GM18909 (cell line): ENCODE results near the gene PHGDH.

Source experiments
- ATAC-seq: cut with Tn5 transposase; IDR thresholded peaks from one replicate; pipeline ENCODE4 v1.9.1; 2021; ENCODE audit warnings: mild to moderate bottlenecking; ENCODE audit not compliant: unreplicated experiment, poor library complexity

The PHGDH gene

DNA sequence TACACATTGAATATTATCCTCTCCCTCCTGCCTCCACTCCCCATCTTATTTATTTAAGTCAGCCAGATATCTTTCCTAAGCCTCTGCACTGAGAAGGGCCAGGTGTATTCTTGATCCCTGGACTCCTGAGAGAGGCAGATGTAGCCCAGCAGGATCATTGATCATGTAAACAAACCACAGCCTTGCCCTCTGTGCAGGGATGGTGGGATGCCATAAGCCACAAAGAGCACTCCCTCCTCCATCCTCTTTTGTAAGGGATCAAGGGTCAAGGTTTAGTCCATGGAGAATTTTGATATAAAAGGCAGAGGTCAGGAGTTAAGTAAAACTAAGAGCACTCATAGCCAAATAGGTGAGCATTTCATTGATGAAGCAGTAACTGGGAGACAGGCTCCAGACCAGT is 17.3 kb downstream of the PHGDH start:
- ATAC-seq = no peak

DNA sequence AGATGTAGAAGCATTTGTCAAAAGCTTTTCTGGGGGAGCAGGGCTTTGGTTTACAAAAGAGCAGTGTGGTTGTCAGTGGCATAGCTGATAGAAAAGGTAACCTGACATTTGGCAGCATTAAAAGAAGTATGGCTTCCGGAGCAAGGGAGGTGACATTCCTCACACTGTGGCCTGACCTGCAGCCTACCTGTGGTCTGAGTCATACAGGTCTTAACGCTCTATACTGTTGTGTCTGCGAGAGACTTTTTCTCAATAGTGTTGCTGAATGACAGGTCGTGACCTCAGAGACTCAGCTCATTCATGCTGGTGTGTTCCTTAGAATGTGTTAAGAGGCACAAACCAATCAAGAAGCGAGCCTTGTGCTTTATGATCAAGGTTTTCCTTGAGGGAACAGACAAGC is 19.3 kb downstream of the PHGDH start:
- no peak for ATAC-seq

DNA sequence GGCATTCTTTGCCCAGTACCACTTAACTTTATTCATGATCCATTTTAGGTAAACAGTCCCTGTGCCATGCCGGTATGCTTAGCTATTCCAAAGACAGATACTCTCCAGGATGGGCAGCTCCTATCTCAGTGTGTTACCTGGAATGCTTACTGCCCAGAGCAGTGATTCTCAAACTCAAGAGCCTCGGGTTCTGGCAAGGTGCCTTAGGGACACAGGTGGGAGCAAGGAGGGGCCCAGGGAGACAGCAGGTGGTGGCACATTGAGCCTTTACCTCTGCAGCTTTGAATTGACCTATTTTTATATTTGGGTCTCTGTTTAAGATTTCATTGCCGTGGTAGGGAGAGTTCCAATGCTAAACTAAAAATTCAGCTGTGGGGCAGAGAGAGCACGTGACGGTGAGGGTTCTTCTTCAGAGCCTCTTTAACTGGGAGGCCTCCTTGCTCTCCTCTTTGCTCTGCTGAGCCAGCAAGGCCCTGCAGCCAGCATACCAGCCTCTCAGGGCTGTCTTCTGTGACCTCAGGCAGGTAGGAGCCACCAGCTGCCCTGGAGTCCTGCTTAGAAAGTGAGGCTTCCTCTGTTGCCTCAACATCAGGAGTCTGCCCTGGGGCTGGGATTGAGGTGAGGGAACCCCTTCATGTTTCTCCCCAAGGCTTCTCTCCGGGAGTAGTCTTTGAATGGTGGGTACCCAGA is 20.2 kb downstream of the PHGDH start:
- ATAC-seq = no peak

DNA sequence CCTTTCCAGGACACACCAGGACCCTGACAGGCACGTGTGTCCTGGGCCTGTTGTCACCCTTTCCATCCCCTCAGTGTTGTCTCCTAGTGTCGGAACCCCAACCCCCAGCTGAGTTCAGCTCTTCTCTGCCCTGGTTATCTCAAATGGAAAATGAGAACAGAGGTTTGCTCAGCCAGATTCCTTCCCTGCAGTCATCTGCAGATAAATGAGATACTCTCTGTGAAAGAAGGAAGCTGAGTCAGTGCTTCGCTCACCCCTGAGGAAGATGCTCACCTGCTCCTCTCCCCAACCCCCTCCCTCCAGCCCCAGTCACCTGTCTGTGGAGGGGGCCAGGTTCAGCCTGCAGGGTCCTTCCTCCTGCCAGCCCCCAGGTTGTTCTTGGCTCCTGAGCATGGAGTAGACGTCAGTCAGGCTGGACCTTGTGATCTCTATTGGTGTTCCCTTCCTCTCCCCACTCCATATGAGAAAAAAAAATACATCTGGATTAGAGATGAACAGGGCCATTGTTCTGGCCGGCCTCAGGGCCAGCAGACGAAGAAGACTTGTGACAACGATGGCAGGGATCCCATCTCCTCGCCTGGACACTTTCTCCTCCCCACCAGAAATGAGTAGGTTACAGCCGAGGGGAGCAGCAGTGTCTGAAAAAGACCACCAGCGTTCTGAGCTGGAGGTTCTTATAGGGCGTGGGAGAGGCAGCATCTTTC is 20.9 kb downstream of the PHGDH start:
- no peak for ATAC-seq

DNA sequence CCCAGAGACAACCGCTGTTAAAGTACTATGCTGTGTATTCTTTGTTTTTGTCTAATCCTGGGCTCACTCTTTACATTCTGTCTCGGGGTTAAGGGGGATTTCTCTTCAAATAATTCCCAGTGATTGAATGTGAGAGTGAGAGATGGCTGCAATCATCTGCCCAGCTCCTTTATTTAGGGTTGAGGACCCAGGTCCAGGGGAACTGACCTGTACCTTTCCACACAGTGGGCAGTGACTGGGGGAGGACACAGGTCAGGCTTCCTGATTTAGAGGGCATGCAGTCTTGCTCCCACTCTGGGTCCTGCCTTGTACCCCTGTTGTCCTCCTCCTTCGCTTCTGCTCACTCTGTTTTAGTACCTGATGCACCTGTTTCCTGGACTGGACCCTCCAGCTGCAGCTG is 22.0 kb downstream of the PHGDH start:
- no peak for ATAC-seq

DNA sequence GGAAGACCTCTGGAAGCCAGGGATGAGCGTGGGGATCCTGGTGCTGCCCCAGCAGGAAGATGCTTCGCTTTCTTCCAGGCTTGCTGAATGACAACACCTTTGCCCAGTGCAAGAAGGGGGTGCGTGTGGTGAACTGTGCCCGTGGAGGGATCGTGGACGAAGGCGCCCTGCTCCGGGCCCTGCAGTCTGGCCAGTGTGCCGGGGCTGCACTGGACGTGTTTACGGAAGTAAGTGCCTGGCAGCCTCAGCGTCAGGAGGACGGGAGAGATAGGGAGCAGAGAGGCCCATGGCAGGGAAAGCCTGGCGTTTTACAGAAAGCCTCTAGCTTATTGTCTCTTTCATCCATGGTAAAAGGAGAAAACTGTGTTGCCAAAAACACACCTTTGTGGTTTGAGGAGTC is 23.5 kb downstream of the PHGDH start:
- no peak for ATAC-seq

DNA sequence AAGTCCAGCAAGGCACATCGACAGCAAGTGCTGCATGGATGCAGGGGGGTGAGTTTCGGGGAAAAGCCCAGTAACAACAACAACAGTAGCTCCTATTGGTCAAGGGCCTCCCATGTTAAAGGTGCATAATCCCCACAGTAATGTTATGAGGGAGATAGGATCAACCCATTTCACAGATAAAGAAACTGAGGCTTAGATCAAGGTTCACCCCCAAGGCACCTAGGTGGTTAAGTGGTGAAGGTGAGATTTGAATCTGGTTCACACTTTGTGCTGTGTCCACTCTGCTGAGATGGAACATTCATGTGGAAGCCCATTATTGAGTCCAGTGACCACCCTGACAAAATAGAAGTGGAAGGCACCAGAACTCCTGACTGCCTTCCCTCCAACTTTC is 24.9 kb downstream of the PHGDH start:
- ATAC-seq = no peak

GRCh38 chr1:119737040-119737682 is 25.4 kb downstream of the PHGDH start:
- no peak for ATAC-seq

DNA sequence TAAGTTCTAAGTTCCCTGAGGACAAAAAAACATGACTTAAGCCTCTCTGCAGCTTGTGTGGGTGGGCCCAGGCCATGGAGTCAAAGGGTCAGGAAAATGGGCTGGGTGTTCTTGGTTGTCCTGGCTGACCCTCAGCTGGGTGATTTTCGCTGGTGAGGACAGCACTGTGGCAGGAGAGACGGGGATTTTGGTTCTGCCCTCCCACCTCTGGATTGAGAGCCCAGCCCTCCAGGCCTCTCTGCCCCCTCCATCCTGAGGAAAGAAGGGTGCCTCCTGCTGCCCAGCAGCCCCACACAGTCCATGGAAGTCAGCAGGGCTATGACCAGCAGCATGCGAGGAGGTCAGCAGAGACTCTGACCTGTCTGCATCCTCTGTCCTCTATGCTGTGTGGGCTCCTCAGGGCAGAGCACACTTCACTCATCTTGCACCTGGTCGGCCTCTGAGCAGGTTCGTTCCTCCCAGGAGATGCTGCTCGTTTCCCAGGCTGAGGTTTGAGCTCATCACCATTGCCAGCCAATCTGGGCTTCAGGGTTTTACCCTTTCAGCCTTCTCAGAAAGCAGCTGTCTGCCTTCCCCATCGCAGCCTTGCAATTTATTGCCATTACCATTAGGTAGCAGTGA is 26.5 kb downstream of the PHGDH start:
- no peak for ATAC-seq

DNA sequence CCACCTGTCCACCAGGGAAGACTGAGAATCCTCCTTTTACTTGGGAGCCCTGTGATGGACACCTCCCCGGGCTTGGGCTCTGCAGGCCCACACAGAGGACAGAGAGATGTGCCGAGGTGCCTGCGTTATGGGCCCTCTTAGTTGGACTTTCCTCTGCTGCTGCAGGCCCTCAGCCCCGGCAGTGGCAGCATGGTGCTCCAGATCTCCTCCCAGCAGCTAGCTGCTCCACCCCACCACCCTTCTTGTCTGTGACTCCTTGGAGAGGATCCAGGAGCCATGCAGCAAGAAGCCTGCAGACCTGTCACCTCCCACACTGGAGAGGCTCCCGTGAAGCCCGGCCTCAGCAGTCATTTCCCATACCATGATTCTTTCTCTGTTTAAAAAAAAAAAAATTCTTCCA is 27.4 kb downstream of the PHGDH start:
- ATAC-seq = no peak

DNA sequence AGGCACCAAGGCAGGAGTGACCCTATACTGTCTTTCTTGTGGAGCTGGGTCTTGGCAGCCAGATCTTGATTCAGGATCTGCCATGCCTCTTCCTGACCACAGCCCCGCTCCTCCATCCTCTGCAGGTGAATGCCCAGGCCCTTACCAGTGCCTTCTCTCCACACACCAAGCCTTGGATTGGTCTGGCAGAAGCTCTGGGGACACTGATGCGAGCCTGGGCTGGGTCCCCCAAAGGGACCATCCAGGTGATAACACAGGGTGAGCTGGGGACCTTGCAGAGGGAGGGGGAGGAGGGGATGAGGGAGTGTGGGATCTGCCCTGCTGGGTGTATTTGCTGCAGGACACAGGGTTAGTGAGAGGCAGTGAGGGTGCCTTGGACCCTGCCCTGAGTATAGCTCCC is 28.5 kb downstream of the PHGDH start:
- no peak for ATAC-seq

DNA sequence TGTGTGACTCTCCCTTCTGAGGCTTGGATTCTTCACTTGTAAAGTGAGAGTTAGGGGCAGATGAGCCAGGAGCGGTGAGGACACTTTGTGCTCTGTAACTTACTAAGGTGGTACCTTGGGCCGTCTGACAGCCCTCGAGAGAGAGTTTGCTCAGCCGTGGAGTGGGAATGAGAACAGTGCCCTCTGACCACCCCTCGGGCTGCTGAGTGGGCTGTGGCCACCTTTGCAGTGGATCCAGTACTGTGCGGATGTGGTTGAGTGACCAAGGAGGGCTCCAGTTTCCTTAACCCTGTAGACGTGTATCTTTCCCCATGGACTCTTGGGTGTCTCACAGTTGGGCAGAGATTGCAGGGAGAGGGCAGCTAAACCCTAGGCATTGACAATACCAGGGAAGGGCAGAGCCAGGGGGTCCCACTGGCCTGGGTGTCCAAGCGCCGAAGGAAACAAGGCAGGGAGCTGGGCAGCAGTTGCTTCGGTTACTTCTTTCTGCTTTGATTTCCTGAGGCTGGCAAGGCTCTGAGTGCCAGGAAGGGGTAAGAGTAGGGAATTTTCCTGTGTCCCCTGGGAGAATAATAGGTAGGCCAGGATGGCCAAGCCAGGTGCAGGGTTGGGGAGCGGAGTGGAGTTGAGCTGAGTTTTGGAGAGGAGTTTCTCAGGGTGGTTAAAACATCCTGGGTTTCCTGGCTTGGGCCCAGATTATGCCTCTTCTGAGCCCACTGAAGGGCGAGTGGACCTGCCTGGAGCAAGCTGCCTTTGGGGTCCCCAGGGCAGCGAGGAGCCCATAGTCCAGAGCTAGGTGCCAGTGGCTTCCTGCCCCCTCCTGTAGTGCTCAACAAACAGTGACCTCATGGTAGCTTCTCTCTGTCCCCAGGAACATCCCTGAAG is 29.4 kb downstream of the PHGDH start:
- no peak for ATAC-seq

DNA sequence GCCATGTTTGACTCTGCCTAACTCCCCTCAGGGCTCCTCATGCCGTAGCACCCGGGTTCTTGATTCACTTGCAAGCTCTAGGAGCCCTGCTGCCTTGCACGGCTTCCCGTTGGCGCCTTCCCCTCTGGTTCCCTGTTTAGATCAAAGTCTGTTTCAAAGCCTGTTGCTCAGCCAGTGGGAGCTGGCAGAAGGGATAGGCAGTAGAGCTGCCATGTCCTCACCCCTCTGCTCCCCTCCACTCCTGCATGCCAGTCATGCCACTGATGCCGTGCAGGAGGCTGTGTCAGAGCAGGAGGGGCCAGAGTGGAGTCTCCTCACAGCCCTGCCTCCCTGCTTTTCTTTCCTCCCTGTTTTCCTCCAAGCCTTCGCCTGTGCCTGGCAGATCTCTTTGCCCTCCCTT is 30.5 kb downstream of the PHGDH start:
- ATAC-seq = no peak

DNA sequence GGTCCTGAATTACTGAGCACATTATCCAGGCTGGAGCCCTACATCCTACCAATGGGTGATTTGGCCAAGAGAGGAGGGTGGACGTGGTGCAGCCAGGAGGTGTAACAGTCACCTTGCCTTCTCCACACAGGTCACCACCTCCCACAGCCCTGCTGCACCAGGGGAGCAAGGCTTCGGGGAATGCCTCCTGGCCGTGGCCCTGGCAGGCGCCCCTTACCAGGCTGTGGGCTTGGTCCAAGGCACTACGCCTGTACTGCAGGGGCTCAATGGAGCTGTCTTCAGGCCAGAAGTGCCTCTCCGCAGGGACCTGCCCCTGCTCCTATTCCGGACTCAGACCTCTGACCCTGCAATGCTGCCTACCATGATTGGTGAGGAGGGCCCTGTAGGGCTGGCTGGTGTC is 30.9 kb downstream of the PHGDH start:
- ATAC-seq = no peak

GRCh38 chr1:119743308-119743707 is 31.6 kb downstream of the PHGDH start:
- ATAC-seq = no peak

GRCh38 chr1:119743776-119744597 is 32.3 kb downstream of the PHGDH start:
- ATAC-seq = peak; percentile 82

DNA sequence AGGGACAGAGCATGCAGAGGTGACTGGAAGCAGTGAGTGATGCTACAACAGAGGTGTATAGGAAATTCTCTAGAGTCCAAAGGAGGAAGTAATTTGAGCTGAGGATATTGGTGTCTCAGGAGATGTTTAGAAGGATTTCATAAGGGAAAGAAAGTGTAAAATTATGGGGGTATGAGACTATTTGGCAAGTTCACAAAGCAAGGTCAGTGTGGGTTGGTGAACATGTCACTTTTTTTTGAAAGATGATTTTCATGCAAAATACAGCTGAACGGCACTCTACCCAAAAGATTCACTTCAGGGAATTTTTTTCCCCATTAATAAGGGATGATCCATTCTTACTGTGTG is 32.8 kb downstream of the PHGDH start:
- no peak for ATAC-seq

DNA sequence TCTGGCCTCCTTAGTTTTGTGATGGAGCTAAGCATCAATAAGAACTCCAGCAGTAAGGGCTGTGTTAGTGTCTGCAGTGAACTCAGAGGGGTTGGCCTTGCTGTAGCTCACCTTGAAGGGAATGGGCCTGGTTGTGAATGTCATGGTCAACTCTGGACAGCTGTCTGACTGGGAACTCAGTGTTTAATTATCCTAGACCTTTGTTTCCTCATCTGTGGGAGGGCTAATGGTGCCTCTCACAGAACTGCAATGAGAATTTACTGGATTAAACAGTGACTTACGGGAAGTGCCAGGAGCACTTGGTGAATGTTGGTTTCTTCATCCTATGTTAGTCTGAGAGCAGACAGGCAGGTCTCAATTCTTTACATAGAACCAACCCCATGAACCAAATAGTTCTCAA is 33.3 kb downstream of the PHGDH start:
- no peak for ATAC-seq

- no peak for ATAC-seq
These were observed 35.7 kb downstream of the PHGDH start for GRCh38 chr1:119747451-119747850.

GRCh38 chr1:119748040-119748439 is 36.3 kb downstream of the PHGDH start:
- no peak for ATAC-seq
